GM12801 (cell line): ENCODE measurements around the gene NRIP1.

Experiments used
- TF ChIP-seq, protein P1 (sequence below): IDR thresholded peaks from one replicate; pipeline ENCODE4 v1.5.1; 2011; ENCODE audit warnings: control low read depth; ENCODE audit not compliant: insufficient read length; ENCODE audit errors: extremely low read depth

The NRIP1 gene

DNA sequence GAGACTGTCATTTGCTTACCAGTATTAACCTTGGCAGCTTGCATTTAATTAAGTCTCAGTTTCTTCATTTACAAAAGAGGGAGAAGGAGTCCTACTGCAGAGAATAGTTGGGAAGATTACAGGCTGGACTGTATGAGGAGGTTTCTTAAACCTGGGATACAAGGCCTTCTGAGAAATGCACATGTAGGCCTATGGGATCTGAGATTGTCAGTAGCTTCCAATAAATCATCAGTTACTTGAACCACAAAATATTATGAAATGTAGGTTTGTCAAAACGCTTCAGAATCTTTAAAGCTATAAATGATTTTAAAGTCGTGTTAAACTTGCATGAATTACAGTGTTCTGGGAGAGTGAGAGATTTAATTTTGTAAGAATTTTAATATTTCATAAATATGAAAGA is 69.6 kb downstream of the NRIP1 start:
- TF ChIP-seq, protein P1, sequence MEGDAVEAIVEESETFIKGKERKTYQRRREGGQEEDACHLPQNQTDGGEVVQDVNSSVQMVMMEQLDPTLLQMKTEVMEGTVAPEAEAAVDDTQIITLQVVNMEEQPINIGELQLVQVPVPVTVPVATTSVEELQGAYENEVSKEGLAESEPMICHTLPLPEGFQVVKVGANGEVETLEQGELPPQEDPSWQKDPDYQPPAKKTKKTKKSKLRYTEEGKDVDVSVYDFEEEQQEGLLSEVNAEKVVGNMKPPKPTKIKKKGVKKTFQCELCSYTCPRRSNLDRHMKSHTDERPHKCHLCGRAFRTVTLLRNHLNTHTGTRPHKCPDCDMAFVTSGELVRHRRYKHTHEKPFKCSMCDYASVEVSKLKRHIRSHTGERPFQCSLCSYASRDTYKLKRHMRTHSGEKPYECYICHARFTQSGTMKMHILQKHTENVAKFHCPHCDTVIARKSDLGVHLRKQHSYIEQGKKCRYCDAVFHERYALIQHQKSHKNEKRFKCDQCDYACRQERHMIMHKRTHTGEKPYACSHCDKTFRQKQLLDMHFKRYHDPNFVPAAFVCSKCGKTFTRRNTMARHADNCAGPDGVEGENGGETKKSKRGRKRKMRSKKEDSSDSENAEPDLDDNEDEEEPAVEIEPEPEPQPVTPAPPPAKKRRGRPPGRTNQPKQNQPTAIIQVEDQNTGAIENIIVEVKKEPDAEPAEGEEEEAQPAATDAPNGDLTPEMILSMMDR, result no peak

DNA sequence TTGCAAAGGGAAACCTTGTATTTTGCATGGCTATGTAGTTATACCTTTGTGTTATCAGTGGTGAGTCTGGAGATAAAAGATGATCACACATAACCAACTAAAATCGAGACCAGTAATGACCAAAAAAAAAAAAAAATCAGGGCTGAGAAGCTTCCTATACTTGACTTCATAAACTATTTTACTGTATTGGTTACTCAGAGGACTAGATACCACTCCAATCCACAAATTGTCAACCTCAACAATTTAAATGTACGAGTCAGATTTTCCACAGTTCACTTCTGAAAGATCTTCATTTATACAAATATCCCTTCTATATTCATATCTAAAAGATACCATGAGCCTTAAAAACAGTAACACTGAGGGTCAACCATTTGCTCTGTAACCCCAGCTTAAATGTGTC is 71.7 kb downstream of the NRIP1 start:
- TF ChIP-seq, protein P1, result no peak

DNA sequence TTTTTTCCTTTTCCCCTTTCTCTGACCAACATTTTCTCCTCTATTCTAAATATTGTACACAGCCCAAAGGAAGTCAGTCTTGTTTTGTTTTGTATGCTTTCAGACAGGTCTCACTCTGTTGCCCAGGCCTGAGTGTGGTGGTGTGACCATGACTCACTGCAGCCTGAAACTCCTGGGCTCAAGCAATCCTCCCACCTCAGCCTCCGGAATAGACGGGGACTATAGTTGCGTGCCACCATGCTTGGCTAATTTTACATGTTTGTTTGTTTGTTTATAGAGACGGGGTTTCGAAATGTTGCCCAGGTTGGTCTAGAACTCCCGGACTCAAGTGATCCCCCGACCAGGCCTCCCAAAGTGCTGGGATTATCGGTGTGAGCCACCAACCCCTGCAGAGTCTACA is 72.8 kb downstream of the NRIP1 start:
- TF ChIP-seq, protein P1, result no peak

DNA sequence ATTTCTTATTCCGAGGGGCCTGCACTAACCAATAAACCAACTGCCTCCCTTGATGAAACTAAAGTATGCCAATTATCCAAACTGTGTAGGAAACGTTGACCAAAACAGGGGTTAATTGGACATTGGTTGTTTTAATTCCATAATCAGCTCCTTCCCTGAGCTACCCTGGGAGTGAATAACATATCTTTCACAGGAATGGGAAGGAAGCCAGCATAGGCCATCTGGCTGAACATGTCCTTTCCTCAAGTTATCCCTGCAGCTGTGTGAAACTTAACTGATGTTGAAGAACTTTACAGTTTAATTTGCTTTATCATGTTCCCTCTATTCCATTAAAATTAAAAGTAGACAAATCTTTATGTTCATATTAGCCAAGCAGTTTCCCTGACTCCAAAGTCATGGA is 75.4 kb downstream of the NRIP1 start:
- TF ChIP-seq, protein P1, result no peak

DNA sequence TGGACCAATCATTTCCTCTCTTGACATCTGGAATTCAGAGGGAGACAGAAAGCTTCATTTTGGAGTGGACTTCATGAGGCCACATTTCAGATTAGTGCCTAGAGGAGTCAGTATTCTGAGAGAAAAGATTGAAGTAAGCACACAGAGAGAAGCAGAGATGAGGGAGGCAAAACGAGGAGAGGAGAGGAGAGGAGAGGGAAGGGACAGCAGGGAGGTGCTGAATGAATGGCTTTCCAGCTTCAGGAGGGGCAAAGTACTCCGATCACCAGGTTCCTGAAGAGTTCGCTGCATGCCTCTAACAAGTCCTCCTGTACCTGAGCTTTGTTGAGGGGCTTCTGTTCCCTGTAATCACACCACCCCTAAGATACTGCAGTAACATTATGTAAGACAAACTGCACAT is 76.0 kb downstream of the NRIP1 start:
- TF ChIP-seq, protein P1, result no peak

DNA sequence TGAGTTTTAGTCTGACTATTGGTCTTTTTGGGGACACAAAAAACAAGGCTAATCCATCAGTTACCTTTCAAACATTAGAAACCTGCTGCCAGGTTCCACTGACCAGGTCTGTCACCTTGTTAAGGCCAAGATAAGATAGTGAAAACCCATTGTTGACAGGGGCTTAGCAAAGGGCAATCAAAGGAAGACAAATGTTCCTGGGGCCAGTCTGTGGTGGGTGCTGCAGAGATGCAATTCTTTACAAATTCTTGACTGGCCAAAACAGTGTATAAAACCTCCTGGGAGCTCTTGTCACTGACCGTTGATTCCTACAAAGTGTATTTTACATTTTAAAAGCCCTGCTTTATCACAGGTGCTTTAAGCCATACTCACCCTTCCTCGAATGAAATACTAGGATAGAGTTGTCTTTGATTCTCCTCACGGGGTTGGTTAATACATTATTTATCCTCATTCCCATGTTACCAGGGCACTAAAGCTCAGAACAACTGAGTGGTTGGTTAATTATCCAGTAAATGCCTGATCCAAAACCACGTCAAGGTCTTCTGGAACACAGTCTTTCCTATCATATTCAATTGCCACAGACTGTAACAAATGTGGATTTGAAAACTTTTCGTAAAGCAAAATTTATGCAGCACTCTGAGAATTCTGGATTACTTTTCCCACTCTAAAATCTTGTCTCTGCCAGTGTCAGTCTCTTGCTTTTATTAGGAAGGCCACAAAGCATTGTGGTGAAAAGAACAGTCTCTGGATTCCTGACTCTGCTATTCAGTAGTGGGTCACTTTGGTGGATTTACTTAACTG is 77.2 kb downstream of the NRIP1 start:
- TF ChIP-seq, protein P1, result no peak

DNA sequence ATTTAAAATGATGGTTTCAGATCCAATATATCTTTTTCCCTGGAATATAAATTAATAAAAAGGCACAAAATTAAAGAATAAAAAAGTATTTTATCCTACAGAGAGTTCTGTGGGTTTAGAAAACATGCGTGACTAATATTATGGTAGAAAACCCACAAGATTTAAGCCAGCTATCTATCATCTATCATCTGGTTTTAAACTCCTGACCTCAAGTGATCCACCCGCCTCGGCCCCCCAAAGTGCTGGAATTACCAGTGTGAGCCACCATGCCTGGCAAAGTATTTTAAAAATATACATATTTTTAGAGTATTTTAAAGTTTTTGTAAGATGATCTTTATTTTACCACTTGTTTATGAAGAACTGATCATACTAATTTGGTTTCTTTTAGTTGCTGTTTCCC is 79.5 kb downstream of the NRIP1 start:
- TF ChIP-seq, protein P1, result no peak

DNA sequence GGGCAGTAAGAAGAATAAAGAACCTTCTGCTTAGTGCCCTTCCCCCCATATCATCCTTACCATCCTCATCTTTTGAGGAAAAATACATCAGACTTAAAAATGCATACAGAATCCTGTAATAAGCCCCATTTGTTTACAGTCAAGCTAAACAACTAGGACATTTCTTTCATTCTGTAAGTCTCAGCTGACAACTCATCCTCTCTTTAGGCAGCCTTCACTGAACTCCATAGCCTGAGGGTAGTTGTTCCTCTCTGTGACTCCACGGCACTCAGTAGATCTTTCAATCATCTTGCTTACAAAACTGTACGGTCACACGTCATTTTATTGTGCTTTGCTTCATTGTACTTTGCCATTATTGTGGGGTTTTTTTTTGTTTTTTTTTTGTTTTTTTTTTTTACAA is 82.5 kb downstream of the NRIP1 start:
- TF ChIP-seq, protein P1, result no peak
